Stimulated activated naive CD8-positive, alpha-beta T cell treated with anti-CD3 and anti-CD28 coated beads, Interleukin-15, Interleukin-2, amounts not matched to agents 100 ng/mL and 50 ng/mL, for 24 hours (primary cell): ENCODE results near the gene OSM.

Experiments used
- H3K27ac Mint-ChIP-seq: one replicate; pipeline ENCODE4 v1.8.0; 2021; ENCODE audit warnings: mild to moderate bottlenecking, mixed read lengths
- H3K27me3 Mint-ChIP-seq: one replicate; pipeline ENCODE4 v1.8.0; 2021; ENCODE audit warnings: mixed read lengths
- H3K36me3 Mint-ChIP-seq: one replicate; pipeline ENCODE4 v1.8.0; 2021; ENCODE audit warnings: low read depth, mixed read lengths
- H3K4me1 Mint-ChIP-seq: one replicate; pipeline ENCODE4 v1.8.0; 2021; ENCODE audit warnings: low read depth, mixed read lengths
- H3K4me3 Mint-ChIP-seq: one replicate; pipeline ENCODE4 v1.8.0; 2021; ENCODE audit warnings: mild to moderate bottlenecking, mixed read lengths
- H3K9me3 Mint-ChIP-seq: one replicate; pipeline ENCODE4 v1.8.0; 2021; ENCODE audit warnings: mixed read lengths

Gene OSM

GRCh38 chr22:30266445-30267381, at the start of gene OSM:
TSS of gene OSM (minus strand) at chr22:30266851. CDS start at chr22:30266799, 52 bp downstream.
- Mint-ChIP-seq H3K27me3 (no peaks in the 10 kb centered on the region), H3K9me3 (no peaks in the 10 kb centered on the region), H3K4me3 (peak within 1 kb of the TSS; percentile 89), H3K4me1 (peaks cover 54% of the 10 kb centered on the region), H3K36me3 (peaks cover 53% of the 10 kb centered on the region), H3K27ac (peak within 1 kb of the TSS; percentile 98)

- H3K4me1 Mint-ChIP-seq: peaks cover 96% of the 10 kb centered on the region
- H3K9me3 Mint-ChIP-seq: no peaks in the 10 kb centered on the region
- H3K36me3 Mint-ChIP-seq: peaks cover 11% of the 10 kb centered on the region
- H3K27ac Mint-ChIP-seq: peak overlapping the region; percentile 81
- H3K27me3 Mint-ChIP-seq: no peaks in the 10 kb centered on the region
- H3K4me3 Mint-ChIP-seq: no peak overlapping the region
These were observed 49.4 kb upstream of the OSM start for GRCh38 chr22:30315962-30316576.

GRCh38 chr22:30314915-30315314, 48.3 kb upstream of the OSM start:
- Mint-ChIP-seq H3K4me1 (peaks cover 98% of the 10 kb centered on the region), H3K4me3 (peak overlapping the region; percentile 45), H3K27me3 (no peaks in the 10 kb centered on the region), H3K9me3 (no peaks in the 10 kb centered on the region), H3K36me3 (peaks cover 11% of the 10 kb centered on the region), H3K27ac (peak overlapping the region; percentile 81)

GRCh38 chr22:30313527-30314363, 47.1 kb upstream of the OSM start:
- Mint-ChIP-seq H3K9me3 (no peaks in the 10 kb centered on the region), H3K27ac (peak overlapping the region; percentile 86), H3K36me3 (peaks cover 11% of the 10 kb centered on the region), H3K27me3 (no peaks in the 10 kb centered on the region), H3K4me3 (peak overlapping the region; percentile 9), H3K4me1 (peaks cover 98% of the 10 kb centered on the region)

GRCh38 chr22:30312053-30312452, 45.4 kb upstream of the OSM start:
- Mint-ChIP-seq H3K27ac (peak overlapping the region; percentile 78), H3K4me3 (no peak overlapping the region), H3K27me3 (no peaks in the 10 kb centered on the region), H3K36me3 (peaks cover 11% of the 10 kb centered on the region), H3K4me1 (peaks cover 96% of the 10 kb centered on the region), H3K9me3 (no peaks in the 10 kb centered on the region)

- Mint-ChIP-seq H3K9me3 (no peaks in the 10 kb centered on the region), H3K36me3 (peaks cover 9% of the 10 kb centered on the region), H3K27me3 (no peaks in the 10 kb centered on the region), H3K4me1 (peaks cover 98% of the 10 kb centered on the region), H3K4me3 (peak overlapping the region; percentile 2), H3K27ac (peak overlapping the region; percentile 84)
These were observed 44.5 kb upstream of the OSM start for GRCh38 chr22:30310881-30311771.

GRCh38 chr22:30309951-30310741, 43.5 kb upstream of the OSM start:
- H3K27ac Mint-ChIP-seq: peak overlapping the region; percentile 84
- H3K9me3 Mint-ChIP-seq: no peaks in the 10 kb centered on the region
- peak overlapping the region; percentile 2 for H3K4me3 Mint-ChIP-seq
- H3K27me3 Mint-ChIP-seq: no peaks in the 10 kb centered on the region
- peaks cover 6% of the 10 kb centered on the region for H3K36me3 Mint-ChIP-seq
- peaks cover 98% of the 10 kb centered on the region for H3K4me1 Mint-ChIP-seq

- Mint-ChIP-seq H3K27ac (peak overlapping the region; percentile 84), H3K36me3 (peaks cover 6% of the 10 kb centered on the region), H3K27me3 (no peaks in the 10 kb centered on the region), H3K4me1 (peaks cover 98% of the 10 kb centered on the region), H3K4me3 (no peak overlapping the region), H3K9me3 (no peaks in the 10 kb centered on the region)
These were observed 42.0 kb upstream of the OSM start for GRCh38 chr22:30308518-30309230.

GRCh38 chr22:30308093-30308492, 41.4 kb upstream of the OSM start:
- Mint-ChIP-seq H3K27me3 (no peaks in the 10 kb centered on the region), H3K27ac (peak overlapping the region; percentile 84), H3K36me3 (peaks cover 6% of the 10 kb centered on the region), H3K4me1 (peaks cover 98% of the 10 kb centered on the region), H3K4me3 (no peak overlapping the region), H3K9me3 (no peaks in the 10 kb centered on the region)

- Mint-ChIP-seq H3K36me3 (no peaks in the 10 kb centered on the region), H3K4me3 (peak overlapping the region; percentile 70), H3K9me3 (no peaks in the 10 kb centered on the region), H3K27me3 (no peaks in the 10 kb centered on the region), H3K4me1 (peaks cover 98% of the 10 kb centered on the region), H3K27ac (peak overlapping the region; percentile 78)
These were observed 40.5 kb upstream of the OSM start for GRCh38 chr22:30307041-30307574.

- Mint-ChIP-seq H3K36me3 (no peaks in the 10 kb centered on the region), H3K27me3 (no peaks in the 10 kb centered on the region), H3K9me3 (no peaks in the 10 kb centered on the region), H3K4me1 (peaks cover 98% of the 10 kb centered on the region), H3K4me3 (peak overlapping the region; percentile 70), H3K27ac (peak overlapping the region; percentile 78)
These were observed 40.0 kb upstream of the OSM start for GRCh38 chr22:30306627-30307011.

- peaks cover 98% of the 10 kb centered on the region for H3K4me1 Mint-ChIP-seq
- H3K36me3 Mint-ChIP-seq: peaks cover 5% of the 10 kb centered on the region
- H3K27ac Mint-ChIP-seq: peak overlapping the region; percentile 78
- no peaks in the 10 kb centered on the region for H3K9me3 Mint-ChIP-seq
- H3K27me3 Mint-ChIP-seq: no peaks in the 10 kb centered on the region
- peak overlapping the region; percentile 70 for H3K4me3 Mint-ChIP-seq
These were observed 39.4 kb upstream of the OSM start for GRCh38 chr22:30305906-30306626.
